ENCODE results near the gene ARHGEF12.

DNA sequence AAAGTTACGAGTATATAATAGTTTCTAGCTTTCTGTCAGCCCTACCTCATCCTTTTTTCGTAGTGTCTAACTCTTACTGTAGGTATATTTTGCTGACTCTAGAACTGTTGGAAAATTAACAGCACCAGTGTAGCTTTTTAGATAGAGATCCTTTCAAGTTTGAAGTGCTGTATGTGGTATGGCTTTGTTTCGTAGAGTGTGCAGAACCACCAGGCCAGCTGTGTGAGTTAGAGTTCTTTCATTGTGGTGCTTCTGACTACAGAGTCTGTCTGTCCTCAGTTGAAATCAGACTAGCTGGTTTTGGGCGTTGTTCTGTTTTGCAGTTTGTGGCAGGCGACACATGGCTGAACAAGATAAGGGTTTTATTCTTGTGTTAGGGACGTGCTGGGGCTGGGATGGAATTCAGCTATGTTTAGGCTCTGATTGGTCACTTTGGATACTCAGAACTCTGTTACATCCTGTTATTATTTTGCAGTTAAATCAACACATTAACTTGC lies 3.2 kb downstream of the ARHGEF12 start:
- no peak for TF ChIP-seq POLR2A (IDR thresholded peaks at IDR 0.05)
- peak; percentile 30 for TF ChIP-seq POLR2AphosphoS5 (IDR thresholded peaks at IDR 0.05)
- TF ChIP-seq CTCF (IDR thresholded peaks at IDR 0.05), result no peak
- TF ChIP-seq EP300 (IDR thresholded peaks at IDR 0.05), result no peak
